GM12891 (cell line): ENCODE results near the gene ASCL5. TPM values are rescaled to one million over a fixed set of nuclear protein-coding genes. Genes with fewer than 3 reads are reported as not detected.

Experiments
- DNase-seq: peaks from one replicate; pipeline ENCODE4 v3.0.0; 2011; ENCODE audit warnings: low spot score; ENCODE audit not compliant: insufficient read length
- FAIRE-seq: peaks from 2 replicates; lab custom pipeline; 2011; peaks lifted over from hg19 to GRCh38; lab: Jason Lieb, UNC
- PAX5 ChIP-seq: IDR thresholded peaks from 2 replicates; pipeline ENCODE4 v1.6.1; 2011; ENCODE audit warnings: low read length, moderate library complexity, mild to moderate bottlenecking; ENCODE audit not compliant: insufficient read depth, severe bottlenecking
- POLR2A ChIP-seq: IDR thresholded peaks from 2 replicates; pipeline ENCODE4 v1.6.1; 2011; ENCODE audit warnings: low read depth, low read length, control low read depth
- POLR2AphosphoS5 ChIP-seq: IDR thresholded peaks from 2 replicates; pipeline ENCODE4 v1.6.1; 2011; ENCODE audit warnings: low read depth, low read length, control low read depth
- POU2F2 ChIP-seq: IDR thresholded peaks from 2 replicates; pipeline ENCODE4 v1.6.1; 2011; ENCODE audit warnings: low read depth, mild to moderate bottlenecking, control low read depth, low read length, moderate library complexity
- SPI1 ChIP-seq: IDR thresholded peaks from 2 replicates; pipeline ENCODE4 v1.6.1; 2011; ENCODE audit warnings: low read depth, low read length, control low read depth
- TAF1 ChIP-seq: IDR thresholded peaks from 2 replicates; pipeline ENCODE4 v1.6.1; 2011; ENCODE audit warnings: low read depth, low read length, control low read depth
- polyA plus RNA-seq: library from polyadenylated mRNA; unstranded; fragments of >200 nt; gene quantifications from one replicate; pipeline ENCODE4 v1.2.1, GENCODE V29; 2012; ENCODE audit warnings: low read depth, missing spikeins, inconsistent platforms; ENCODE audit not compliant: missing spikeins

Gene ASCL5, protein sequence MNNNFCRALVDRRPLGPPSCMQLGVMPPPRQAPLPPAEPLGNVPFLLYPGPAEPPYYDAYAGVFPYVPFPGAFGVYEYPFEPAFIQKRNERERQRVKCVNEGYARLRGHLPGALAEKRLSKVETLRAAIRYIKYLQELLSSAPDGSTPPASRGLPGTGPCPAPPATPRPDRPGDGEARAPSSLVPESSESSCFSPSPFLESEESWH
- not detected for polyA plus RNA-seq

- no peak for DNase-seq
- TF ChIP-seq TAF1, result no peak
- no peak for TF ChIP-seq SPI1
- TF ChIP-seq POLR2AphosphoS5, result no peak
- no peak for TF ChIP-seq PAX5
- TF ChIP-seq POU2F2, result no peak
- no peak for TF ChIP-seq POLR2A
- FAIRE-seq, result no peak
Observed at GRCh38 chr1:201126832-201127754, at the start of gene ASCL5. Gene ASCL5 (minus strand): TSS chr1:201127184. CDS start chr1:201115372, 11,812 bp downstream.

DNA sequence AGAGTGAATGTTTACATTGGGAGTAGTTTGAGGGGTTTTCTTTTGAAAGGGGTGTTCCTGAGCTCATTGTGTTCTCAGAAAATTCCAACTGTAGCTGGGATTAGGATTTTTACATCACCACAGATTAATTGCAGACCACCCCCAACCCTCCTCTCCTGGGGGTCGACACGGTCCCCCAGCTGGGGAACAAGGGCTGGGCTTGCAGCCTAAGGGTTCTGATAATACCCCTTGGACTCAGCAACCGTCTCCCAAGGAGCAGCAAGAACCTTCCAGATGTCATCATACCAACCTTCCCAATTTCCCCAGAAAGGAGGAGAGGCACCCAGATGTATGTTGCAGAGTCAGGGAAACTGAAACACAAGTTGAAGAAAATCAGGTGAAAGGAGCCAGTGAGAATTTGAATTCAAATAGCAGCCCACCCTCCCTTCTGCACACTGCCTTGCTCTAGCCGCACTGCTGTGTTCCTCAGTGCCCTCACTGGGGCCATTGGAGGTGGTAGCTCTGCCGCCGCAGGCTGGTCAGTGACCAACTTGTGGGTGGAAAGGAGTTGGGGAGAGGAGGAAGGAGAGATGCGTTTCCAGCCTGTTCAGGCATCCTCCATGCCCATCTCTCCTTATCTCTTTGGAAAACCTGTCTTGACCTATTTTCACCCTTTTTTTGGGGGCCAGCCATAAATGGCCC, 49.0 kb upstream of the ASCL5 start:
- FAIRE-seq, result no peak
- DNase-seq, result no peak
- TF ChIP-seq TAF1 (no peak), PAX5 (no peak), POLR2A (no peak), POLR2AphosphoS5 (no peak), POU2F2 (no peak), SPI1 (no peak)

DNA sequence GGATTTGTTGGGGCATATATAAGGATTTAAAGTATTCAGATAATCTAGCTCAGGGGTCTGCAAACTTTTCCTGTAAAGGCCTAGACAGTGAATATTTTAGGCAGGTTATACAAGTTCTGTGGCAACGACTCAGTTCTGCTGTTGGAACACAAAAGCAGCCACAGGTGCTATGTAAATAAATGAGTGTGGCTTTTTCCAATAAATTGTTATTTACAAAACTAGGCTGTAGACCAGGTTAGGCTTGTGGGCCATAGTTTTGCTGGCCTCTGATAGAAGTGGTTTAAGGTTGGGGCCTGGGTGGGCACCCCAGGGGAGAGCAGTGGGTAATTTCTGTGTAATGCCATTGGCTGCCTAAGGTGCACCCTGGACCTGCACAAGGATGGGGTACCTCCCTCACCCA, 46.8 kb upstream of the ASCL5 start:
- TF ChIP-seq POLR2A (no peak), PAX5 (no peak), POLR2AphosphoS5 (no peak), TAF1 (no peak), POU2F2 (no peak), SPI1 (no peak)
- FAIRE-seq (no peak), DNase-seq (no peak)

DNA sequence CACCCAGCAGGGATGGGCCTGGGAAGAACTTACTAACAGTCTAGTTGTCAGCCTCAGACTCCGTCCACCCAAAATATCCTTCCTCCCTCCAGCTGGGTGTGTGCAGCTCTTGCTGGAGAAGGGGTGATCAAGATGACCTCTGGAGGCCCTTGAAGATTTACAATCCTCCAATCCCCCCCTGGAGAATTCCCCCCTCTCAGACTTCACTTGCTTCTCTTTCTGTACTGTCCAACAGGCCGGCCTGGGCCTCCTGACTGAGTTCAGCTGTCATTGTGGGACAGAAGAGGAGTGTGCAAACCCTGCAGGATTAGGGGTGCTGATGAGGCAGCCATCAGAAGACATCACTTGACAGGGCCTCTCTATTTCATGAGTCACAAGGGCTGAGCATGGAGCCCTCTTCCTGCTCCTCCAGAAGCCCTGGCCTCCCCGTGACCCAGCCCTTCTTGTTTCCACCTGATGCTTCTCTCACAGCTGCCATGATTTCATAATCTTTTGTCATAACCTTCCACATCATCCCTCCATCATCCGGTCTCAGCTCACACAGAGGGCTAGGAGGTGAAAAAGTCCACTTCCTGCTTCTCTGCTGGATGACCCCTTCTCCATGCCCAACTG, 46.1 kb upstream of the ASCL5 start:
- no peak for FAIRE-seq
- DNase-seq, result no peak
- no peak for TF ChIP-seq POLR2AphosphoS5
- TF ChIP-seq TAF1, result no peak
- no peak for TF ChIP-seq POU2F2
- TF ChIP-seq SPI1, result no peak
- TF ChIP-seq PAX5, result no peak
- no peak for TF ChIP-seq POLR2A

- FAIRE-seq, result no peak
- TF ChIP-seq SPI1 (no peak), TAF1 (no peak), POLR2A (no peak)
- DNase-seq, result no peak
Observed at GRCh38 chr1:201172326-201172725, 45.3 kb upstream of the ASCL5 start.

DNA sequence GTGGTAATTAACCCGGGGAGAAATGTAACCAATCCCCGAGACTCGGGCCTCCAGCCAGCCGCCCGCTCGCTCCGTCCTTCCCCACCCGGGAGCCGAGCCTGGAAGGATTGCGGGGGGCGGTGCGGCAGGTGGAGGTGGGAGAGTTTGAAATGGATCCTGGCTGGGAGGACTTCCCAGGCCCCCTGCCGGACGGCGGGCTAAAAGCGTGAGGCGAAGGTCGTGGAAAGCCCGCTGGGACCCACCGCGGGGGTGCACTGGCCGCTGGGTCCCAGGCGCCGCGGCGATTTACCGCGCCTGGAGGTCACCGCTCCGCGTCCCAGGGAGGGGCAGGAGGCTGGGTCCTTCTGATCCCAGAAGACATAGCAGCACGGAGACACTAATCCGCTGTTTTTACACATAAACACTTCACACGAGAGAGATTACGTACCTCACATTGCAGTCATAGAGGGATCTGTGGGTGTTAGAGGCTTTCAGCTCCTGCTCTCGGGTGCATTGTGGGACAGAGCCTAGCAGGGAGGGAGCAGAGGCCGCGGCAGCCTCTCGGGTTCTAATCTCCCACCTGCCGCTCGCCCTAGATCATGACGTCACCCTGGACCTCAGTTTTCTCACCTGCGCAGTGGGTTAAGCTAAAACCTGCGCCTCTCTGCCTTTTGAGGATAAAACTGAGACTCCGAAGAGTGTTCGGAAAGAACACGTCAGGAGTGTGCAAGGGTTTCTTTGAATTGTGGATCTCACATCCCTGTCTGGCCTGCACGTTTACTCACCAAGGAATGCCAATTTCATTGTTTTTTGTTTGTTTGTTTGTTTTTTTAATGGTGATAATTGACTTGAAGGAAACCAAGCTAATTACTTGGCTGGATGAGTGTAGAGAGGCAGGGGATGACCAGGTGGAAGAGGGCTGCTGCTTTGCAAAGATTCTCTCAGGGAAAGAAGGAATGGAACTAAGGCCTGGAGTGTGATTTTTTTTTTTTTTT, 44.4 kb upstream of the ASCL5 start:
- FAIRE-seq (peak; percentile 35), DNase-seq (peak; percentile 57)
- no peak for TF ChIP-seq POU2F2
- TF ChIP-seq POLR2AphosphoS5, result no peak
- TF ChIP-seq TAF1, result no peak
- no peak for TF ChIP-seq PAX5

GRCh38 chr1:201170533-201171062, 43.6 kb upstream of the ASCL5 start:
- DNase-seq, result peak; percentile 84
- FAIRE-seq, result peak; percentile 70
- TF ChIP-seq POU2F2 (no peak), TAF1 (no peak), POLR2A (no peak), SPI1 (no peak), PAX5 (no peak), POLR2AphosphoS5 (no peak)

DNA sequence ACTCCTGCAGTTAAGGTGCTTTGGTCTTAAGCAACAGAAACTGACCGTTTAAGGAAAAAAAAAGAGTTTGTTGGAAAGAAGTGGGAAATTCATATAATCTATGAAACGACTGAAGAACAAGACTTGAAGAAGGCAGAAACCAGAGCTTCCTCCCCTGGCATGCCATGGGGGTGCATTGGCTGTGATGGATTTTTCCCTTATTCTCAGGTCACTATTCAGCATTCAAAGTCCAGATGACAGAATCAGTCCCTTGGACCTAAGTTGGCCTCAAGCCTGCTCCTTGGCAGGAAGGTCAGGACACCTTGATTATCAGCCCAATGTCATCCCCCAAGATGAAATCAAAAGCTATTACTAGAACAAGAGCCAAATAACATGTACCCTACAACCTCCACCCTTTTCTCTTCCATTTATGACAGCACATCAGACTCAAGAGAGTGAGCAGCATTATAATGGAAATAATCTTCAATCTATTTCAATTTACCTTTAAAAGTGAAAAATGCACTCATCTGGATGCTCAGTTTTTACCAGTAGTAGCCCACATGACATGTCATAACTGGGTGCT, 43.1 kb upstream of the ASCL5 start:
- no peak for DNase-seq
- FAIRE-seq, result no peak
- TF ChIP-seq POLR2A, result no peak
- TF ChIP-seq PAX5, result no peak
- TF ChIP-seq POLR2AphosphoS5, result no peak
- TF ChIP-seq TAF1, result no peak
- TF ChIP-seq POU2F2, result no peak
- no peak for TF ChIP-seq SPI1
